Measurements from ENCODE around the gene INO80D. TPM values are rescaled to one million over a fixed set of nuclear protein-coding genes. Genes with fewer than 3 reads are reported as not detected.
A peak's percentile ranks its signal among the peaks of the same experiment; 100 is the strongest.
"Not testable (repeated sequence)": the region's sequence is repeated elsewhere in the genome, so short reads cannot be mapped to it uniquely, and the experiment has no call there.

Gene INO80D
- total and polyA plus RNA-seq, 8 donors, result 0.46 to 67.1 (median 23.8) TPM

- DNase-seq, result peak in 1 of 2 donors; percentile 6
- no peak overlapping the region for H3K27ac ChIP-seq
- intact Hi-C loops (cut with DNase I; ENCODE audit: low total_unique reads), result no loop called here
- H3K4me1 ChIP-seq, result peaks cover 0 to 4% (median 0%) of the 10 kb centered on the region in 4 donors
- peaks cover 6 to 50% (median 47%) of the 10 kb centered on the region in 4 donors for H3K36me3 ChIP-seq
- 60 to 74% (median 66%) methylated on average over 1 of the region's 1 CpG for WGBS, 5 donors
- no peaks in the 10 kb centered on the region for H3K27me3 ChIP-seq
- no peaks in the 10 kb centered on the region for H3K9me3 ChIP-seq
- no peak overlapping the region for H3K4me3 ChIP-seq
- TF ChIP-seq POLR2A (IDR thresholded peaks at IDR 0.05) (no peak), EP300 (IDR thresholded peaks at IDR 0.05) (no peak), CTCF (IDR thresholded peaks at IDR 0.05) (no peak), POLR2AphosphoS5 (IDR thresholded peaks at IDR 0.05) (no peak)
Measured at GRCh38 chr2:206049392-206049791, 36.6 kb downstream of the INO80D start.

- H3K4me3 ChIP-seq, result no peak overlapping the region
- 88 to 97% (median 95%) methylated on average over 1 of the region's 1 CpG for WGBS, 5 donors
- no peak for TF ChIP-seq POLR2A (IDR thresholded peaks at IDR 0.05)
- no peak for TF ChIP-seq EP300 (IDR thresholded peaks at IDR 0.05)
- no peak for TF ChIP-seq CTCF (IDR thresholded peaks at IDR 0.05)
Measured at GRCh38 chr2:206045251-206045650, 40.7 kb downstream of the INO80D start.

GRCh38 chr2:206040525-206040924 lies 45.4 kb downstream of the INO80D start:
- no peak for DNase-seq
- Histone ChIP-seq H3K36me3 (peaks cover 11 to 70% (median 68%) of the 10 kb centered on the region in 4 donors), H3K9me3 (no peaks in the 10 kb centered on the region), H3K27ac (no peak overlapping the region), H3K4me1 (no peaks in the 10 kb centered on the region), H3K27me3 (no peaks in the 10 kb centered on the region), H3K4me3 (no peak overlapping the region)
- 84 to 90% (median 86%) methylated on average over 5 of the region's 5 CpGs for WGBS, 5 donors
- intact Hi-C loops (cut with DNase I; ENCODE audit: low total_unique reads), result no loop called here
- TF ChIP-seq POLR2A (IDR thresholded peaks at IDR 0.05) (no peak), CTCF (IDR thresholded peaks at IDR 0.05) (no peak), EP300 (IDR thresholded peaks at IDR 0.05) (no peak), POLR2AphosphoS5 (IDR thresholded peaks at IDR 0.05) (no peak)

More at GRCh38 chr2:206045251-206045650, 40.7 kb downstream of the INO80D start:
- Histone ChIP-seq H3K9me3 (no peaks in the 10 kb centered on the region), H3K4me1 (no peaks in the 10 kb centered on the region), H3K36me3 (peaks cover 10 to 62% (median 59%) of the 10 kb centered on the region in 4 donors), H3K27me3 (no peaks in the 10 kb centered on the region), H3K27ac (no peak overlapping the region)
- no peak for DNase-seq
- intact Hi-C loops (cut with DNase I; ENCODE audit: low total_unique reads), result no loop called here

GRCh38 chr2:206035393-206035792 lies 50.6 kb downstream of the INO80D start:
- H3K27me3 ChIP-seq; DNase-seq; H3K9me3 ChIP-seq; H3K27ac ChIP-seq; H3K4me3 ChIP-seq; intact Hi-C loops (cut with DNase I; ENCODE audit: low total_unique reads): not testable (repeated sequence)
- 52 to 80% (median 67%) methylated on average over 3 of the region's 3 CpGs for WGBS, 5 donors
- Histone ChIP-seq H3K36me3 (peaks cover 6 to 55% (median 51%) of the 10 kb centered on the region in 4 donors), H3K4me1 (peaks cover 0 to 16% (median 5%) of the 10 kb centered on the region in 4 donors)

- intact Hi-C loops (cut with DNase I; ENCODE audit: low total_unique reads); H3K4me3 ChIP-seq; DNase-seq; H3K9me3 ChIP-seq; H3K27me3 ChIP-seq; H3K27ac ChIP-seq: not testable (repeated sequence)
- Histone ChIP-seq H3K36me3 (peaks cover 4 to 53% (median 46%) of the 10 kb centered on the region in 4 donors), H3K4me1 (peaks cover 0 to 18% (median 10%) of the 10 kb centered on the region in 4 donors)
- 94 to 100% (median 98%) methylated on average over 1 of the region's 1 CpG for WGBS, 5 donors
Measured at GRCh38 chr2:206033452-206033851, 52.5 kb downstream of the INO80D start.

Measured in stomach (tissue), 9 donors.